GM21526 (cell line): ENCODE data around the gene TMEM135.
"Not testable (repeated sequence)": the region's sequence is repeated elsewhere in the genome, so short reads cannot be mapped to it uniquely, and the experiment has no call there.

Experiments
- ATAC-seq: cut with Tn5 transposase; IDR thresholded peaks from one replicate; pipeline ENCODE4 v1.9.1; 2021; ENCODE audit warnings: moderate library complexity; ENCODE audit not compliant: unreplicated experiment, low FRiP score

TMEM135 gene

GRCh38 chr11:87187930-87188329, 150.2 kb downstream of the TMEM135 start:
- no peak for ATAC-seq

GRCh38 chr11:87188396-87188795, 150.7 kb downstream of the TMEM135 start:
- ATAC-seq: not testable (repeated sequence)

- ATAC-seq: not testable (repeated sequence)
Observed at GRCh38 chr11:87188921-87189320, 151.2 kb downstream of the TMEM135 start.

DNA sequence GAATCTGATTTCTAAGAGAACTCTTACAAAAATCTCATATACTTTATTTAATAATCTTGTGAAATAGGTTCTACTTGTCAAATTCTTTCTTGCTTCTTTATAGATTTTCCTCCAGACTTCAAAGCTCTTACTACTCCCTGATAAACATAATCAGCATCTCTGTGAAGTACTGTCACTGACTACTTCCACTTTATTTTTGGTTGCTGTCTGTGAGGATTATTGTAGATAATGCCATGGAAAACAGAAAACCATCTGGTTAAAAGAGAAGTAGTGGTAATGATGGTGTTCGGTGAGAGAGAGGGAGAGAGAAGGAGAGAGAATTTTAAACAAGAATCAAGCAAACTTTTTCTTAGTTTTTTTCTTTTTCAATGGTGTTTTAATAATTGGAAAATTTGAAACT, 152.3 kb downstream of the TMEM135 start:
- ATAC-seq: no peak

DNA sequence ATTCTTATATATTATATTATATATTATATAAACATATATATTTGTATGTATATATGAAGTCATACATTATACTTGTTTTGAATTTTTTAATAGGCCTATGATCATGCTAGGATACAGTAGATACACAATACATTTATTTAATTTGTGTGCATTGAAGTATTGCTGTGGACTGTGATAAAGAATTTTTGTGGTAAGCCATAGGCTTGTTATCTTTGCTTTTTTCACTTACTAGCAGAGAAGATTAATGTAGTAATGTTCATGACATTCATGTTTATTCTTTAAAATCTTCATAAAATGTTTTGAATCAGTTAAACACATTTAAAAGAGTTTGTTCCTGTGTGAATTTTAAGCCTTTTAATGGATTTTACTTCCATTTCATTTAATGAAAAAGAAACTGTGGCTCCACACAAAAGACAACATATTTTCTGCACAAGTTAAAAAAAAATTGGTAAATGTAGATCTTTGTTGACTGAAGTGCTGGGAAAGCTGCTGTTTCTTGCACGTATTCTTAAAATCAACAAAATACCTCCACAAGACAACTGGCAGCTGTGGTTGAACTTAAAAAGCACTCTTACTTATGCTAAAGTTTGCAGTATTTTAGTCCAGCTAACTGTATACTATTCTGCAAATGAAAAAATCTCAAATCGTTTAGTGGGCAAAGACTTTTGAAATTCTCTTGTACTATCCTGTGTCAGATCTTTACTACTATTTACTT, 156.2 kb downstream of the TMEM135 start:
- ATAC-seq: no peak

DNA sequence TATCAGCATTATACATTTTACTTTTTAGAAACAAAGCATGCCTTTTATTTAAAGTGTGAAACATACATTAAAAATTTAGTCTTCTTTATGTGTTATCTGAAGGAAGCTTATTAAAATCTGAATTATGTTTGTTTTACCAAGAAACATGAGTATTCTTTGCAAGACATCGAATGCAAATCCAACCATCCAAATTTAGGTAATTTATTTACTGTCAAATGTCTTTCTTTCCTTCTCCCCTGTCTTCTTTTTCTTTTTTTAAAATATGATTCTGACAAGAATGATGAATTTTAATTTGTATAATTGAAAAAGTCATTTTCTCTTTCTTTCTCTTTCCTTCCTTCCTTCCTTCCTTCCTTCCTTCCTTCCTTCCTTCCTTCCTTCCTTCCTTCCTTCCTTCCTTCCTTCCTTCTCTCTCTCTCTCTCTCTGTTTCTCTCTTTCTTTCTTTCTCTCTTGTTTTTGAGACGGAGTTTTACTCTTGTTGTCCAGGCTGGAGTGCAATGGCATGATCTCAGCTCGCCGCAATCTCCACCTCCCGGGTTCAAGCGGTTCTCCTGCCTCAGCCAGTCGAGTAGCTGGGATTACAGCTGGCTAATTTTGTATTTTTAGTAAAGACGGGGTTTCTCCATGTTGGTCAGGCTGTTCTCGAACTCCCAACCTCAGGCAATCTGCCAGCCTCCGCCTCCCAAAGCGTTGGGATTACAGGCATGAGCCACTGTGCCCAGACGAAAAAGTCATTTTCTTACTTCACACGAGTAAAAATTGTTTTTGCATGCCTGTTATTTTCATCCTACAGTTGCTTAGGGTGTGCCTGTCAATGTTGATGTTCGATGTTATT, 157.5 kb downstream of the TMEM135 start:
- ATAC-seq: no peak

DNA sequence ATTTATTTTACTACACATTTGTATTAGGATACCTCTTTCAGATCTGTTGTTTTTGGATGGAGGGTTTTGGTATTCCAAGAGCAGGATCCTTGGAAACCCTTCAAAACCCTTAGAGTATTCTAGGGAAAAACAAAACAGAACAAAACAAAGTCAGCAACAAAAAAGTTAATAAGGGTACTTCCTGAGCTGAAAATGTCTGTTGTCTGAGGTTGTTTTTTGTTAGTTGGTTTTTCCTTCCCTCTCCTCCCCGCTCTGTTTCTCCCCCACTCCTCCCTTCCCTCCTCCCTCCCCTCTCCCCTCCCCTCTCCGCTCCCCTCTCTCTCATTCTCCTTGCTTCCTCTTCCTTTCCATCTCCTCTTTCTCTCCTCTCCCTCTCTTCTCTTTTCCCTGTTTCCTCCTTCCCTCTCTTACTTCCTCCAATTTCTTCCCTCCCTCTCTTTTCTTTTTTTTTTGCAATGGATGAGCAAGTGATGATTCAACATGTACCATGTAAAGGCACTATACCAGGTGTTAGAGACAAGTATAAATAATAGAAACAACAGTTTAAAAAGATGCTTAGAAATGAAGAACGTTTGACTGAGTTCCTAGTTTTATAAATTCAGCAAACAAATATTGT, 160.6 kb downstream of the TMEM135 start:
- no peak for ATAC-seq

GRCh38 chr11:87201376-87201775, 163.6 kb downstream of the TMEM135 start:
- ATAC-seq: no peak

DNA sequence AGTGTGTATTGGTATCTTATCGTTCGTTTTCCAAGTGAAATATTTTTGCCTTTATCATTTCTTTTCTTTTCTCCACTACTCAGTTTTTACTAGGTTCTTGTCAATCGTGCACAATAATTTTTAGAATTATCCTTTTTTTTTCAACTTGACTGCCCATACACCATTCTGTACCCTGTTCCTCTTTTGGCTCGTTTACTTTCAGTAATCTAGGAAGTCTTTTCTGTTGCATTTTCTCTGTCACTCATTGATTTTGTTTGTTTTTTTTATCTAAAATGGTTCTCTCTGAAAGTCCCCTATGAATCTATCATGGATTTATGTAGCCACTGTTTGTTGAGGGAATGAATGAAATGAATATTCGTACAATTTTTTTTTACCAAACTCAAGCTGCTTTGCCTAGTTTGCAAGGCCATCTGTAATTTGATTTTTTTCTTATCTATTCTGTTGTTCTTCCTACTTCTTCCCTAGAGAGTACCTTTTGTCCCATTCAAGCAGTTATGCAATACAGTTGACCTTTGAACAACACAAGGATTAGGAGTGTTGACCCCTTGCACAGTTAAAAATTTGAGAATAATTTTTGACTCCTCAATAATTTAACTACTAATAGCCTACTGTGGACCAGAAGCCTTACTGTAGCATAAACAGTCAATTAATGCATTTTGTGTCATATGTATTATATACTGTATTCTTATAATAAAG, 166.3 kb downstream of the TMEM135 start:
- ATAC-seq: no peak

DNA sequence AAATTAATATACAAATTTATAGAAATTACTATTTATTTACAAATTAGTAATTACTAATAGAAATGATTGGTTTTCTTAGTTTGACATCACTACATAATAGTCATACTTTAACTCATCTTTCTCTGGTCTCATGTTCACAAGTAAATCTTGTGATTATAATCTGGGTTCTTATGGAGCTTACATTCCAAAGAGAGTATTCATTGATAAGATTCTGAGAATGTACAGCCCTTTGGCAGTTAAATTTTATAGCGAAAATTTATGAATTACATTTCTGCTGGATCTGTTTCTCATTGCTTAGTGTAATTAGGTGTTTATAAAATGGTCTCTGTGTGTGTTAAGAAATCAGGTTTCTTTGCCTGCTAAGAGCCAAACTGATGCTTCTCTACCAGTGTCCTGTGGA, 175.2 kb downstream of the TMEM135 start:
- ATAC-seq: no peak

DNA sequence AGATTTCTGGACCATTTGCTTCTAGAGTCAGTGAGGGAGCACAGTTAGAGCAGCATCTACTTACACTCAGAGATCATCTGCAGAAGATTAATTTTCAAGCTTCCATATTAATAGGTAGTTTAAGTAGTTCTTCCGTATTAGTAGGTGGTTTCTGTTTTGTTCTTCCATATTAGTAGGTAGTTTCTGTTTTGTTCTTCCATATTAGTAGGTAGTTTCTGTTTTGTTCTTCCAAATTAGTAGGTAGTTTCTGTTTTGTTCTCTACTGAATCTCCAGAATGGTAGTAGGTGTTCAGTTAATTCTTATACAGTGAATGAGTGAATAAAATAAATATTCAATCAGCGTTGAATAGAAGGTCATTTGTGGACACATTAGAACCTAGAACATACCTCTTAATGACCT, 175.7 kb downstream of the TMEM135 start:
- peak; percentile 48 for ATAC-seq

DNA sequence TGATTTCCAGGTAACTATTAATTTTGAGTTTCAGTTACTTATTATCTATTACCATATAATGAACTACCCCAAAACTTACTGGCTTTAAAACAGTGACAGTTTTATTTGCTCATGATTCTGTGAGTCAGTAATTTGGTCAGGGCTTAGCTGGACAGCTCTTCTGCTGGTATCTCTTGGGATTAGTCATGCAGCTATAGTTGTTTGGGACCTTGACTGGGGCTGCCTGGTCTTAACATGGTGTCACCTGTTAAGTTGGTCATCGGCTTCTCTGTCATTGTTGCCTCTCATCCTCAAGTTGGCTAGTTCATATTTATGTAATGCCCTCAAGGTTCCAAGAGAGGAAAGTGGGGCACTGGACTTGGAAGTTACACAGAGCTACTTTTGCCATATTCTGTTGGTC, 177.5 kb downstream of the TMEM135 start:
- ATAC-seq: no peak

DNA sequence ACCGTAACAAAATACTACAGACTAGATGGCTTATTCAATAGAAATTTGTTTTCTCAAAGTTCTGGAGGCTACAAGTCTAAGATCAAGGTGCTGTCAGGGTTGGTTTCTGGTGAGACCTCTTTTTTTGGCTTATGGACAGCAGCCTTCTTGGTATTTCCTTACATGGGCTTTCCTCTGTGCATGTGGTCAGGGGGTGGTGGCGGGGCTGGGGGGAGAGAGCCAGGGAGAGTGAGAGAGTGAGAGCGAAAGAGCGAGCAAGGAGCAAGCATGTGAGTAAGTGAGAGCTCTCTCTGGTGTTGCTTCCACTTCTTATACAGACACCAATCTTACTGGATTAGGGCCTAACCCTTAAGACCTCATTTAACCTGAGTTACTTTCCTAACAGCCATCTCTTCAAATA, 181.5 kb downstream of the TMEM135 start:
- peak; percentile 81 for ATAC-seq

DNA sequence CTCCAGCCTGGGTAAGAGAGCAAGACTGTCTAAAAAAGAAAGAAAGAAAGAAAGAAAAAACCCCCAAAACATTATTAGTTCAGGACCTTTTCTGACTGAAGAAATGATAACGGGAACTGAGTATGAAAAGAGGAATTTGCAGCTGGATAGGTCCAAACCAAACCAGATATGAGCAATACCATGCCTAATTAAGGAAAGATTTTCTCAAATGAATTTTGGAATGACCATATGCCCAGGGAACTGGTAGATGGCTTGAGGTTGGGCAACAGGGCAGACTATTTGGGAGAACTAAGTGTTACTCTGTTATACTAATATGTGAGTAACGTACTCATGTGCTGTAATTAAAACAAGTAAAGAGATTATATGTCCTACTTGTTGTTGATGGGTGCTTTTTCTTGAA, 186.1 kb downstream of the TMEM135 start:
- ATAC-seq: no peak

- no peak for ATAC-seq
Observed at GRCh38 chr11:87224486-87224885, 186.8 kb downstream of the TMEM135 start.

GRCh38 chr11:87228820-87229219, 191.1 kb downstream of the TMEM135 start:
- ATAC-seq: no peak

GRCh38 chr11:87230995-87231394, 193.3 kb downstream of the TMEM135 start:
- ATAC-seq: no peak

GRCh38 chr11:87232320-87232719, 194.6 kb downstream of the TMEM135 start:
- ATAC-seq: no peak

- no peak for ATAC-seq
Observed at GRCh38 chr11:87235366-87235765, 197.6 kb downstream of the TMEM135 start.

GRCh38 chr11:87236368-87236767, 198.6 kb downstream of the TMEM135 start:
- ATAC-seq: no peak

DNA sequence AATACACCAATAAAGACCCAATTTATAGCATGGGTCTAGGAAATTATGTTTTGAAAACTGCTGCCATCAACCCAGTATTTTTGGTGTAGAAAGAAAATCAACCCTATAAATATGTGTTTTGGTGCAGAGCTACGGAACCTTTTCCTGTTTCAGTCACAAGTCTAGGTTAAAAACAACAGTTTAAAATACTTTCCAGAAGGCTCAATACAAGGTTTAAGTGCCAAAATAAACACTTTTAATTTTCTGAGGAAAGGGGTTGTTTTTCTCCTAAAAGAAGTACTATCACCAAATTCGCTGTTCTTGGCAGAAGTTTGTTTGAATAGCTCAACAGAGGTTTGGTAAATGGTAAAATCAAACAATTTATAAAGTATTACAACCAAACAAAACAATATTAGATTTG, 201.3 kb downstream of the TMEM135 start:
- no peak for ATAC-seq
